Measurements from ENCODE around the gene ECI2.

DNA sequence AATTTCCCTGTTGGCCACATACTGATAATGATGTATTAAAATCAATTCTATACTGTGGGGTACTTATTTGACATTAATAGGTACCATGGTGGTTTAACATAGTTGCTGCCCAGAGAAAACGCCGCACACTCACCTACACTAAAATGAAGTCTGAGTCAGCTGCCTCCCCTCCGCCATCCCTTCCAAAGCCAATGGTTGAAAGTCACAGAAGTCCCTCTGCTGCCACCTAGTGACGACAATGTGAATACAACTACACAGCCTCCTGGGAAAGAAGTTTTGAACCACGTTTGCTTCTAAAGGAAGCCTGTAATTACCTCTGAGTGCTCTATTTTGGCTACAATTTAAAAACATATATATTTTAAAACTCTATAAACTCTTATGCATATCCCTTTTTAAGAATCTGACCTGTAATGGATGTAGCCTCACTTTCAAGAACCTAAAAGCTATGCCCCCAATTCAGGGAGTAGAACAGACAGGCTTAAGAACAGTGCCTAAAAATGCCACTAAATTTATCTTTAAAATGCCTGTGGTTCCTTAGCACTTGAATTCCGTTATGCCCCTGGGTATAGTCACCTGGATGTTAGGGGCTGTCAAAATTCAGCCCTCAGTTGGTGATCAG lies 20.6 kb upstream of the ECI2 start:
- TF ChIP-seq ZNF837 (tag by site-specific recombination; IDR thresholded peaks at IDR 0.05) (no peak), ZNF146 (tag by site-specific recombination; IDR thresholded peaks at IDR 0.05) (no peak), KLF16 (tag by site-specific recombination; IDR thresholded peaks at IDR 0.05) (no peak)
